ENCODE data around the gene IGHMBP2. TPM values are rescaled to one million over a fixed set of nuclear protein-coding genes. Genes with fewer than 3 reads are reported as not detected.

The IGHMBP2 gene
- total and polyA plus RNA-seq, 2 experiments from 2014 or later = 14.3 to 27.7 TPM

- no peaks in the 10 kb centered on the region for H3K4me1 ChIP-seq (ENCODE audit: insufficient read depth)
- H3K9me3 Mint-ChIP-seq = no peaks in the 10 kb centered on the region; the same call in 2 of the 3 replicates
- no peaks in the 10 kb centered on the region for H3K27me3 ChIP-seq (ENCODE audit: insufficient read depth)
- 0 out of 3 replicates have a peak, but pooled peaks cover 1% of the 10 kb centered on the region for H3K4me1 Mint-ChIP-seq
- no peaks in the 10 kb centered on the region for H3K79me2 ChIP-seq (replicated peaks; ENCODE audit: insufficient read depth)
- no peaks in the 10 kb centered on the region for H3K36me3 ChIP-seq (ENCODE audit: insufficient read depth)
- H3K4me2 ChIP-seq = no peak overlapping the region
- no peaks in the 10 kb centered on the region for H3K36me3 Mint-ChIP-seq (ENCODE audit: low read depth)
- H3K4me3 Mint-ChIP-seq = no peak overlapping the region
- H4K20me1 ChIP-seq (replicated peaks; ENCODE audit: insufficient read depth) = no peaks in the 10 kb centered on the region
- no peak for TF ChIP-seq POLR2AphosphoS5 (IDR thresholded peaks at IDR 0.05; ENCODE audit: low read depth)
- no peak overlapping the region for H3K4me3 ChIP-seq
- H3K9me2 ChIP-seq (ENCODE audit: insufficient read depth) = no peaks in the 10 kb centered on the region
- no peak overlapping the region for H2AFZ ChIP-seq
- H3K27ac Mint-ChIP-seq = no peak overlapping the region
- no peaks in the 10 kb centered on the region for H3F3A ChIP-seq (replicated peaks; ENCODE audit: low read depth)
- DNase-seq (ENCODE audit: low spot score) (no peak), ATAC-seq (no peak)
- H3K27me3 Mint-ChIP-seq (ENCODE audit: insufficient read depth, low read depth, poor library complexity) = peaks cover 10% of the 10 kb centered on the region
- H3K27ac ChIP-seq (ENCODE audit: low read depth) = no peak overlapping the region
Observed at GRCh38 chr11:68961245-68961644, 57.6 kb downstream of the IGHMBP2 start.

- no peak for TF ChIP-seq NANOG (IDR thresholded peaks at IDR 0.05; ENCODE audit: borderline replicate concordance)
- TF ChIP-seq CTCF (conservative IDR thresholded peaks at IDR 0.05; ENCODE audit: low read depth in 2 of 2) = peak in 1 of 2 experiments; percentile 48; a peak in 2 of 4 replicates
- no peak for TF ChIP-seq ZNF331 (CRISPR knock-in tag; IDR thresholded peaks at IDR 0.05; ENCODE audit: low read depth)
- H3K4me2 ChIP-seq = no peak overlapping the region
- Mint-ChIP-seq H3K4me1 (no peaks in the 10 kb centered on the region), H3K9me3 (no peaks in the 10 kb centered on the region; the same call in 2 of the 3 replicates), H3K36me3 (ENCODE audit: low read depth) (no peaks in the 10 kb centered on the region), H3K4me3 (no peak overlapping the region), H3K27ac (no peak overlapping the region), H3K27me3 (ENCODE audit: insufficient read depth, low read depth, poor library complexity) (peaks cover 10% of the 10 kb centered on the region)
- no peaks in the 10 kb centered on the region for H3K27me3 ChIP-seq (ENCODE audit: insufficient read depth)
- H4K20me1 ChIP-seq (replicated peaks; ENCODE audit: insufficient read depth) = no peaks in the 10 kb centered on the region
- H3K36me3 ChIP-seq (ENCODE audit: insufficient read depth) = no peaks in the 10 kb centered on the region
- H3K27ac ChIP-seq (ENCODE audit: low read depth) = no peak overlapping the region
- H3K79me2 ChIP-seq (replicated peaks; ENCODE audit: insufficient read depth) = no peaks in the 10 kb centered on the region
- DNase-seq (ENCODE audit: low spot score) (no peak), ATAC-seq (peak; percentile 50; the same call in 2 of the 3 replicates)
- H3K4me1 ChIP-seq (ENCODE audit: insufficient read depth) = no peaks in the 10 kb centered on the region
- H3K4me3 ChIP-seq = no peak overlapping the region
- no peak overlapping the region for H2AFZ ChIP-seq
- 0 out of 2 replicates have a peak, but pooled peaks cover 3% of the 10 kb centered on the region for H3K9me2 ChIP-seq (ENCODE audit: insufficient read depth)
- no peaks in the 10 kb centered on the region for H3F3A ChIP-seq (replicated peaks; ENCODE audit: low read depth)
Observed at GRCh38 chr11:68962527-68963250, 59.0 kb downstream of the IGHMBP2 start.

GRCh38 chr11:68963779-68964178, 60.1 kb downstream of the IGHMBP2 start:
- H3K9me2 ChIP-seq (ENCODE audit: insufficient read depth) = 0 out of 2 replicates have a peak, but pooled peaks cover 3% of the 10 kb centered on the region
- H3K4me3 ChIP-seq = no peak overlapping the region
- no peak overlapping the region for H3K27ac Mint-ChIP-seq
- ATAC-seq (no peak), DNase-seq (ENCODE audit: low spot score) (no peak)
- H3F3A ChIP-seq (replicated peaks; ENCODE audit: low read depth) = no peaks in the 10 kb centered on the region
- no peaks in the 10 kb centered on the region for H3K79me2 ChIP-seq (replicated peaks; ENCODE audit: insufficient read depth)
- H3K27me3 ChIP-seq (ENCODE audit: insufficient read depth) = no peaks in the 10 kb centered on the region
- no peaks in the 10 kb centered on the region for H3K36me3 ChIP-seq (ENCODE audit: insufficient read depth)
- no peaks in the 10 kb centered on the region for H3K4me1 ChIP-seq (ENCODE audit: insufficient read depth)
- H3K9me3 Mint-ChIP-seq = no peaks in the 10 kb centered on the region; the same call in 2 of the 3 replicates
- H4K20me1 ChIP-seq (replicated peaks; ENCODE audit: insufficient read depth) = no peaks in the 10 kb centered on the region
- H3K27ac ChIP-seq (ENCODE audit: low read depth) = no peak overlapping the region
- H3K4me1 Mint-ChIP-seq = peaks cover 5% of the 10 kb centered on the region; the same call in 2 of the 3 replicates
- H3K27me3 Mint-ChIP-seq (ENCODE audit: insufficient read depth, low read depth, poor library complexity) = peaks cover 10% of the 10 kb centered on the region
- H3K4me3 Mint-ChIP-seq = no peak overlapping the region
- no peaks in the 10 kb centered on the region for H3K36me3 Mint-ChIP-seq (ENCODE audit: low read depth)
- H2AFZ ChIP-seq = no peak overlapping the region
- H3K4me2 ChIP-seq = no peak overlapping the region
- TF ChIP-seq ZNF114 (CRISPR knock-in tag; IDR thresholded peaks at IDR 0.05) (no peak), ETS1 (IDR thresholded peaks at IDR 0.05) (no peak), ZNF331 (CRISPR knock-in tag; IDR thresholded peaks at IDR 0.05; ENCODE audit: low read depth) (no peak), EZH2phosphoT487 (IDR thresholded peaks at IDR 0.05; ENCODE audit: unreplicated experiment) (no peak), STAT1 (IDR thresholded peaks at IDR 0.05; ENCODE audit: unreplicated experiment) (no peak), POLR2AphosphoS5 (IDR thresholded peaks at IDR 0.05; ENCODE audit: low read depth) (no peak), NANOG (IDR thresholded peaks at IDR 0.05; ENCODE audit: borderline replicate concordance) (no peak), JUNB (IDR thresholded peaks at IDR 0.05; ENCODE audit: unreplicated experiment) (no peak), CTCF (conservative IDR thresholded peaks at IDR 0.05; ENCODE audit: low read depth in 2 of 2) (no peak)
